ENCODE measurements around the gene ENTPD3. TPM values are rescaled to one million over a fixed set of nuclear protein-coding genes. Genes with fewer than 3 reads are reported as not detected.

Gene ENTPD3
- total and polyA plus RNA-seq, 2 of the 13 experiments (the other 11 are each of a cell fraction or from before 2014, with no cell fraction given) = 0.07 TPM; not detected in 1

GRCh38 chr3:40339871-40340270 lies 47.1 kb upstream of the ENTPD3 start:
- POLR2A ChIA-PET = no interaction called here
- Histone ChIP-seq H3K9ac (ENCODE audit: insufficient read depth, low read depth, low read length) (no peak overlapping the region), H3K27ac (ENCODE audit: extremely low read length, insufficient read depth, low read length) (no peak overlapping the region), H3K27me3 (ENCODE audit: control insufficient read depth in 1 of 2, insufficient read depth in 2 of 2, low read length in 2 of 2) (no peaks in the 10 kb centered on the region), H3K79me2 (ENCODE audit: insufficient read depth, low read length) (no peaks in the 10 kb centered on the region), H2AFZ (ENCODE audit: low read length) (no peak overlapping the region), H4K20me1 (ENCODE audit: insufficient read depth, low read length) (no peaks in the 10 kb centered on the region), H3K9me3 (ENCODE audit: low read length) (no peaks in the 10 kb centered on the region), H3K36me3 (replicated peaks in 1 of 2; ENCODE audit: control insufficient read depth in 1 of 2, insufficient read depth in 2 of 2, low read length in 2 of 2) (no peaks in the 10 kb centered on the region), H3K4me3 (replicated peaks in 1 of 3; ENCODE audit: insufficient read depth in 1 of 3, low read depth in 2 of 3, low read length in 3 of 3) (no peak overlapping the region), H3K4me1 (ENCODE audit: insufficient read depth, low read length) (no peaks in the 10 kb centered on the region), H3K4me2 (ENCODE audit: low read depth, low read length) (no peak overlapping the region)
- in situ Hi-C loops (cut with HindIII; ENCODE audit: extremely low pct_ligation_motif_present, low pct_unique_long_range_greater_than_20kb) = no loop called here
- intact Hi-C loops (cut with micrococcal nuclease; ENCODE audit: unreplicated experiment) = no loop called here
- ATAC-seq = no peak
- no peak for FAIRE-seq
- 0% methylated on average over 1 of the region's 1 CpG for WGBS (ENCODE audit: low lambda C conversion rate)
- CTCF ChIA-PET (ENCODE audit: low intra/inter-chr PET ratio, low total read pairs) = no interaction called here
- TF ChIP-seq MIXL1 (CRISPR knock-in tag; IDR thresholded peaks at IDR 0.05) (no peak), ELF4 (CRISPR knock-in tag; IDR thresholded peaks at IDR 0.05; ENCODE audit: borderline replicate concordance) (no peak), NCOA2 (CRISPR knock-in tag; IDR thresholded peaks at IDR 0.05) (no peak), ZNF598 (CRISPR knock-in tag; IDR thresholded peaks at IDR 0.05; ENCODE audit: borderline replicate concordance) (no peak), ZNF616 (CRISPR knock-in tag; IDR thresholded peaks at IDR 0.05; ENCODE audit: low read depth) (no peak), ZBTB8A (CRISPR knock-in tag; IDR thresholded peaks at IDR 0.05; ENCODE audit: borderline replicate concordance, low read depth) (no peak), ZNF619 (CRISPR knock-in tag; IDR thresholded peaks at IDR 0.05) (no peak), ZNF292 (CRISPR knock-in tag; IDR thresholded peaks at IDR 0.05; ENCODE audit: borderline replicate concordance, low read depth) (no peak), XBP1 (CRISPR knock-in tag; IDR thresholded peaks at IDR 0.05) (no peak), PITX1 (CRISPR knock-in tag; IDR thresholded peaks at IDR 0.05) (no peak), MTERF4 (CRISPR knock-in tag; IDR thresholded peaks at IDR 0.05) (no peak), MAX (IDR thresholded peaks at IDR 0.05) (no peak), ZNF24 (IDR thresholded peaks at IDR 0.05) (no peak), ZNF224 (CRISPR knock-in tag; IDR thresholded peaks at IDR 0.05) (no peak), RFXANK (CRISPR knock-in tag; IDR thresholded peaks at IDR 0.05) (no peak), MZF1 (CRISPR knock-in tag; IDR thresholded peaks at IDR 0.05; ENCODE audit: borderline replicate concordance) (no peak), RORA (CRISPR knock-in tag; IDR thresholded peaks at IDR 0.05) (no peak)
- no TSS peak for BruUV-seq (replicated peaks)
- DNase-seq (ENCODE audit: low spot score) = no peak
